TTC549 (cell line): Measurements from ENCODE around the gene PEX7.
"Not testable (repeated sequence)": the region's sequence is repeated elsewhere in the genome, so short reads cannot be mapped to it uniquely, and the experiment has no call there.

Experiments
- FAIRE-seq: peaks from 2 replicates; lab custom pipeline; 2012; peaks lifted over from hg19 to GRCh38; lab: Jason Lieb, UNC

PEX7 gene

DNA sequence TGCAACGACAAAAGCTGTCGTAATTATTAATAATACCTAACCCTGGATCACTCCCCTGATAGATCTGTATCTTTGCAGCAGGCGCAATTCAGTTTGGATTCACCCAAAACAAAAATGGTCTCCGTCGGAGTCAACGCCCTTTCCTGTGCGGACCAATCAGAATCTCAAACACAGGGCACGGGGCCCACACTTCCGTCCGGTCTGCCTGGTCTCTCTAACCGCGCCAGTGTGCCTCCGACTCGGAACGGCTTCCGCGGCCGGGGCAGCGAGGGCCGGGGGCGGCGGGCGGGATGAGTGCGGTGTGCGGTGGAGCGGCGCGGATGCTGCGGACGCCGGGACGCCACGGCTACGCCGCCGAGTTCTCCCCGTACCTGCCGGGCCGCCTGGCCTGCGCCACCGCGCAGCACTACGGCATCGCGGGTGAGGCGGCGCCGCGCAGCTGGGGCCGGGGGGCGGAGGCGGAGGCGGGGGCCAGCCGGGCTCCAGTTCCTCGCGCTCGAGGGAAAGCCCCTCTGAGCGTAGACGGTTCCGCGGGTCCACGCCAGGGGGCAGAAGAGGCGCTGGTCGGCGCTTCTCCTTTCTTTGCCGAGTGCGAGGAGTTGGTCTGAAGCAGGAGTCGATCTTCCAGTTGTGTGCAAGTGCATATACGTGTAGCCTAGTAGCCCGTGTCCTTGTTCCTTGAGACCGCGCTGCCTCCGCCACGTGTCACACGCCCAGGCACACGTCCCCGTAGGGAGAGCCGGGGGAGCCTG is at the start of gene PEX7:
PEX7 (plus strand) TSS at position 217 of the 752 bp plus-strand sequence; CDS start at position 291, 74 bp downstream.
- no peak for FAIRE-seq

GRCh38 chr6:136772685-136773472 is 49.5 kb upstream of the PEX7 start:
- no peak for FAIRE-seq

DNA sequence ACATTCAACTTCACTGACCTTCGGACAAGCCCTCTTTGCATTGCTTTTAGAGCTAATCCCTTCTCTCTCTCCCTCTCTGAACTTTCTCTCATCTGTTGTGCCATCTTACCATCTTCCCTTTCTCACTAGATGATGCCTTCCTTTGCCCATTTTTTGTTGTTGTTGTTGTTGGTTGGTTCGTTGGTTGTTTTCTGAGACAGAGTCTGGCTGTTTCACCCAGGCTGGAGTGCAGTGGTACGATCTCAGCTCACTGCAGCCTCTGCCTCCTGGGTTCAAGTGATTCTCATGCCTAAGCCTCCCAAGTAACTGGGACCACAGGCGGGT is 49.0 kb upstream of the PEX7 start:
- no peak for FAIRE-seq

DNA sequence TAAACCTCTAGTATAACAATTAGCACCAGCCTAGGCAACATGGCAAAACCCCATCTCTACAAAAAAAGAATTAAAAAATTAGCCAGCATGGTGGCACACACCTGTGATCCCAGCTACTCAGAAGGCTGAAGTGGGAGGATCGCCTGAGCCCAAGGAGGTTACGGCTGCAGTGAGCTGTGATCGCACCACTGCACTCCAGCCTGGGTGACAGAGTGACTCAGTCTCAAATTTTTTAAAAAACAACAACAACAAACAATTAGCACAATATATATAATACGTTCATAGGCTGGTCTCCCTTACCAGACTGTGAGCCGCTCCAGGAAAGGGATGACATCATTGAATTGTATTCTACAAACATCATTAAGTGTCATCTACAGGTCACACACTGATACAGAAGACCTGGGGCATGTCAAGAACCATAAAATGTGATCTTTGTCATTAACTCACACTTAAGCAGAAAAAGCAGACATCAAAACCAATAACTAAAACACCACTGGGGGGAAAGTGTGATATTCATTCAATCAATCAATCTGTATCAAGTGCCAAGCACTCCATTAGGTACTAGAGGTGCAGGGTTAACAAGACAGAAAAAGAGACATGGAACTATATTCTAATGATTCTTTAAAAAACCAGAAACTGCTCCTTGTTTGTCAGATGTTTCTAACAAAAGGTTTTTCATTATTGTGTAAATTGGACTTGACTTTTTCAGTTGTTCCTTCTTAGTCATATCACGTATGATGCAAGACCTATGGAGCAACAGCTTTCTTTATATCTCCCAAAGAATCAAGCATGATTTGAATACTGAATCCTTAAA is 48.0 kb upstream of the PEX7 start:
- no peak for FAIRE-seq

- FAIRE-seq = no peak
Measured at GRCh38 chr6:136775081-136775480, 47.3 kb upstream of the PEX7 start.

GRCh38 chr6:136775548-136775947 is 46.8 kb upstream of the PEX7 start:
- FAIRE-seq = no peak

- FAIRE-seq = no peak
Measured at GRCh38 chr6:136777651-136778050, 44.7 kb upstream of the PEX7 start.

DNA sequence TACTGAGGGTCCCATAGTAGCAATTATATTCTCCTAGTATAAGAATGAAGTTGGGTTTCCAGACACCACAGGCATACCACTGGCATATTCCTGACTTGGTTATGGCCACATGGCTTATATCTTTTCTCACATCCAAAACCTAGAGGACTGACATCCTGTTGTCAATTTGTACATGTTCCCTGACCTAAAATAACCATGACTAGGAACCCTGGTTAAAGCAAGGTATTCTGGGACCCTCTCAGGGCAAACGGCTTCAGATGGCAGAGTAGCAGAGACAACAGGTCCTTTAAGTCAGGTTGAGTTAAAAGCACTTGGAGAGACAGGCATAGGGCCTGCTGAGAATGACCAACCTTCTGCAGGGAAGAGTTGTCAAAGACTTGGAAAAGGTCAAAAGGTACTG is 42.7 kb upstream of the PEX7 start:
- no peak for FAIRE-seq

GRCh38 chr6:136780972-136781371 is 41.4 kb upstream of the PEX7 start:
- FAIRE-seq = no peak

GRCh38 chr6:136782021-136782770 is 40.2 kb upstream of the PEX7 start:
- FAIRE-seq = no peak

DNA sequence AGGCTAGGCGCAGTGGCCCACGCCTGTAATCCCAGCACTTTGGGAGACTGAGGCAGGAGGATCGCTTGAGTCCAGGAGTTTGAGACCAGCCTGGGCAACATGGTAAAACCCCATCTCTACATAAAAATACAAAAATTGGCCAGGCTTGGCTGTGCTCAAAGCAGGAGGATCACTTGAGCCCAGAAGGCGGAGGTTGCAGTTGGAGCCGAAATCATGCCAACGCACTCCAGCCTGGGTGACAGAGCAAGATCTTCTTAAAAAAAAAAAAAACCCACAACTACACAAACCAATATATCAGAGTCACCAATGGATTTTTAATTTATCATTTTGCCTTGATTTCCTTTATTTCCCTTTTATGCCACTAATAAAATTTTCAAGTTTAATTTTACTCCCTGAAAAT is 39.4 kb upstream of the PEX7 start:
- FAIRE-seq = no peak

- no peak for FAIRE-seq
Measured at GRCh38 chr6:136783495-136784270, 38.7 kb upstream of the PEX7 start.

- FAIRE-seq = no peak
Measured at GRCh38 chr6:136784271-136784664, 38.1 kb upstream of the PEX7 start.

DNA sequence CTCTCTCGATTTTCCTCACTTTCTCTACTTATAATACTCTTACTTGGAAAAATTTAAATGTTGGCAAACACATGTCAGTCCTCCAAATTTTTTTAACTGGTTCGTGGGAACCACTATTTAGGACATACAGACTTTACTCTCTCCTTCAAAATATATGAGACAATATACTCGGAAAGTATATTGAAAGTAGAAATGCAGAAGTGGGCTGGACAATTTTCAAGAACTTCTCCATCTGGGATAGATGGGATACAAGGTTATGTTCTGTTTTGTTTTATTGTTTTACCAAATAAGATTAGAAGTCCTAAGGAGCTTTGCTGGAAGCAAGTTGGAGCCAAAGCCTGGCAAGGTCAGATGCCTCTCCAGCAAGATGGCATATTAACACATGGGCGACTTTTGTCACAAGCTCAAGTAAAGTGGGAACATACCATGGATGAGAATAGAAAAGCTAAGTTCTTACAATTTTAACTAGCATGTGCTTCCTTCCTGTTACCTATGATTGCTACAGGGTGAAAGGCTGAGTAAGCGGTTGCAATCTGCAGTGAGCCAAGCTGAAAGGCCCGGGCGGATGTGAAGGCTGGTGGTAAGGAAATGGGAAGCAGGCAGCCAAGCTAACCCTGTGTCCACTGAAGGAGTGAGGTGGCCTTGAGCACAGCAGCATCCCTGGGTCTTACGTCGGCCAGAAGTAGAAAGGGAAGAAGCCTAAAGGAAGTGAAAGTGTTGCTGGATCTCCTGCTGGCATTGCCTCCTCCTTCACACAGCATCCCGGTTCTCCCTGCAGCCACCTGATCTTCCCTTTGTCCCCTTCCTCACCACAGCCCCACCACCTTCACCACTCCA is 37.3 kb upstream of the PEX7 start:
- no peak for FAIRE-seq

DNA sequence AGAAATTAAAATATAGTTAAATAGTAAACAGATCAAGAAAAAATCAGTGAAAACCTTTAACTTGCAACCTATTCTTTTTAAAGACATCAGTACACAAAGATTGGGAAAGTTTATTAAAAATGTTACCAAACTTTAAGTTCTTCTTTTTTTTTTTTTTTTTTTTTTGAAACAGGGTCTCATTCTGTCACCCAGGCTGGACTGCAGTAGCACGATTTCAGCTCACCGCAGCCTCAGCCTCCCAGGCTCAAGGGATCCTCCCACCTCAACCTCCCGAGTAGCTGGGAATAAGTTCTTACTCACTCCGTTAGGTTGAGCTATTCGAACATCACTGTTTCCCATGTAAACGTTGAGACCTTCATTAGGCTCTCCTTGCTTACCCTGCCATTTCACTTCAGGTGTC is 35.7 kb upstream of the PEX7 start:
- FAIRE-seq = no peak

DNA sequence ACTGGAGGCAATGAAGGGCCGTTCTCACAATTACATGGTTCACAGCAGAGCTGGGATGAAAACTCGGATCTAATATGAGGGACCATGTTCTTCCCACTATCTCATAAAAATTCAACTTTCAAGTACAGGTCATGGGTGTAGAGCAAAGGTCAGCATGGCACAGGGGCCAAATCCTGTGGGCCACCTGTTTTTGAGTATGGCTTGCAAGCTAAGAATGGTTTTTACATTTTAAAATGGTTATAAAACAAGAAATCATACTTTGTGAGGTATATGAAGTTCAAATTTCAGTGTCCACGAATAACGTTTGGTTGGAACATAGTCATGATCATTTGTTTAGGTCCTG is 34.7 kb upstream of the PEX7 start:
- no peak for FAIRE-seq

DNA sequence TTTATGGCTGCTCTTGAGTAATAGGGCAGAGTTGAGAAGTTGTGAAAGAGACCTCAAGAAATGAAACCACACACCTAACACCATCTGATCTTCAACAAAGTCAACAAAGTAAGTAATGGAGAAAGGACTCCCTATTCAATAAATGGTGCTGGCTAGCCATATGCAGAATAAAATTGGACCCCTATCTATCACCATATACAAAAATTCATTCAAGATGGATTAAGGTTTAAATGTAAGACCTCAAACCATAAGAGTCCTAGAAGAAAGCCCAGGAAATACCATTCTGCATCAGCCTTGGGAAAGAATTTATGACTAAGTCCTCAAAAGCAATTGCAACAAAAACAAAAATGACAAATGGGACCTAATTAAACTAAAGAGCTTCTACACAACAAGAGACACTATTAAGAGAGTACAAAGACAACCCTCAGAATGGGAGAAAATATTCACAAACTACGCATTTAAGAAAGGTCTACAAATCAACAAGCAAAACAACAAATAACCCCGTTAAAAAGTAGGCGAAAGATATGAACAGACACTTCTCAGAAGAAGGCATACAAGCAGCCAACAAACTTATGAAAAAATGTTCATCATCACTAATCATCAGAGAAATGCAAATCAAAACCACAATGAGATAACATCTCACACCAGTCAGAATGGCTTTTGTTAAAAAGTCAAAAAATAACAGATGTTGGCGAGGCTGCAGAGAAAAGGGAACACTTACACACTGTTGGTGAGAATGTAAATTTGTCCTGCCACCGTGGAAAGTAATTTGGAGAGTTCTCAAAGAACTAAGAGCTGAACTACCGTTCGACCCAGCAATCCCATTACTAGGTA is 34.1 kb upstream of the PEX7 start:
- FAIRE-seq = no peak

DNA sequence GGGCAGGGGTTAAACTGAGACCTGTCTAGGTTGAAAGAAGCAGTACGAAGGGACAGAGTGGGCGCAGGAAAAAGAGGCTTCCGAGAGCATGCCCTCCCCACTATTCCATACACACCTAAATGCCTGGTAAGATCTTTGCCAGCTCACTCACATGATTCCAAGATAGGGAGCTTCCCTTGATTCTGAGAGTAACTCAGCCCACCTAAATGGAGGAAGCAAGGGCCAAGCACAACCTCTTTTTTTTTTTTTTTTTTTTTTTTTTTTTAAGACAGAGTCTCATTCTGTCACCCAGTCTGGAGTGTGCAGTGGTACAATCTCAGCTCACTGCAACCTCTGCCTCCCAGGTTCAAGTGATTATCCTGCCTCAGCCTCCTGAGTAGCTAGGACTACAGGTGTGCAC is 33.0 kb upstream of the PEX7 start:
- FAIRE-seq = not testable (repeated sequence)

DNA sequence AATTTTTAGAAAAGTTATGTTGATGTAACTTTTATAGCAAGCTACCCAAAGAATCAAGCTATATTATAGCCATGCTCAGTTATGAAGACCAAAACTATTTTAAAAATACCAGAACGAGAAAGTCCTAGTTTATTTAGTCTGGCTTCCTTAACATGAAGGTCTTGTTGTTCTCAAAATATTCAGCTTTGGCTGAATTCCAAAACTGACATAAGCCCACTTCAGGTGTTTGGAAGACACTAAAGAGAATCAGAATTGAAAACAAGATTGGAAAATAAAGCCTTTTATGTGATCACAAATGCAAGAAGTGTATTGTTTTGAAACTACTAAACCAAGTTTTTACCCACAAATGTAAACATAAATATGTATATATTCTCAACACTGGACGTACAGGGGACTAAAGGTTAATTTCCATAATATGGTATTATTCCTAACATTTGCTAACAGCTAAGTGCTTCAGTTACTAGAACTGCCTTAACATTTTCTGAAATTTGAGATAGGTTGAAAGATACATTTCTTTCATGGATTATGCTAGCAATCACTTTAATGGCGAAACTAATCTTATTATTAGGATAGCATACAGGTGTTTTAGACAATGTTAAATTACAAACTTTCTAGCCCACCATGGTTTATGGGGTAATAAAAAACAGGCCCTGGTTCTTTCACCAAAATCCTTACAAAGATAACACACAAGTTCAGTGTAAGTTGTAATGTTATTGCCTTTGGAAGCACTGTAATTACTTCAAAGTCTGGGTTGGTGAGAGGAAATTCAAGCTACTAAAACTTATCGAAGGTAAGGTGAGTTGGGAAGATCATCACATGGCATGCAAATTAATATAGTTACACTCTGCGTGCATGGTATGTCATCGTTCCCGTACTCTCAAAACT is 31.7 kb upstream of the PEX7 start:
- no peak for FAIRE-seq
